Measurements from ENCODE around the gene DISP2.

DNA sequence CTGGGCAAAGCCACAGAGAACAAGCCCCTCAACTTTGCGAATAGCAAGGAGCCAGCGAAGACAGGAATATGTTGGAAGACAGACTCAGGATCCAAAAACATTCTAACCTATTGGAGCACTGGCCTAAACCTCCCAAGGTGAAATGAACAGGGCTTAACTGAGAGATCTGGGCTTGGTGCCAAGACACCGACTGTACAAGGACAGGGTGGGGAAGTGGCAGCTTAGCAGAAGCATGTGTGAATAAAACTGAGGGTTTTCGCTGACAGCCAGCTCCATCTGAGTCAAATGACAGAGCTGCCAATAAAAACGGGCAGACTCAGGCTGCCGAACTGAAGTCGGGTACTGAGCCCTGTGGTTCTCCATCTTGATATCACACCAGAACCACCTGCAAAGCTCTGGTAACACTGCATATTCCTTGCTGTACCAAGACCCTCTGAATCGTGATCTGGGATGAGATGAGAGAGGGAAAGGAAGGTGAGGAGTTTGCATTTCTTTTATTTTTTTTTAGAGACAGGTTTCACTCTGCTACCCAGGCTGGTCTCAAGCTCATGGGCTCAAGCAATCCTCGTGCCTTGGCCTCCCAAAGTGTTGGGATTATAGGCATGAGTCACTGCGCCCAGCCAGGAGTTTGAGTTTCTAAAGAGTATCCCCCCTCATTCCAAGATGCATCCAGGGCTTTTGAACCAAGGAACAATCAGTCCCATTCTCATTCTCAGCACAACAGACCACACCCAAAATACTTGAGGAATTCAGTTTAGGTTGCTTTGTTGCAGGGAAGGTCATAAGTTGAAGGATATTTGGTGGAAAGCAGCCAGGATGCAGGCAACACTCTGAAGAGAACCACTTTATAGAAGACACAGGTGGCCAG is 44.3 kb upstream of the DISP2 start:
- TF ChIP-seq, protein P1, sequence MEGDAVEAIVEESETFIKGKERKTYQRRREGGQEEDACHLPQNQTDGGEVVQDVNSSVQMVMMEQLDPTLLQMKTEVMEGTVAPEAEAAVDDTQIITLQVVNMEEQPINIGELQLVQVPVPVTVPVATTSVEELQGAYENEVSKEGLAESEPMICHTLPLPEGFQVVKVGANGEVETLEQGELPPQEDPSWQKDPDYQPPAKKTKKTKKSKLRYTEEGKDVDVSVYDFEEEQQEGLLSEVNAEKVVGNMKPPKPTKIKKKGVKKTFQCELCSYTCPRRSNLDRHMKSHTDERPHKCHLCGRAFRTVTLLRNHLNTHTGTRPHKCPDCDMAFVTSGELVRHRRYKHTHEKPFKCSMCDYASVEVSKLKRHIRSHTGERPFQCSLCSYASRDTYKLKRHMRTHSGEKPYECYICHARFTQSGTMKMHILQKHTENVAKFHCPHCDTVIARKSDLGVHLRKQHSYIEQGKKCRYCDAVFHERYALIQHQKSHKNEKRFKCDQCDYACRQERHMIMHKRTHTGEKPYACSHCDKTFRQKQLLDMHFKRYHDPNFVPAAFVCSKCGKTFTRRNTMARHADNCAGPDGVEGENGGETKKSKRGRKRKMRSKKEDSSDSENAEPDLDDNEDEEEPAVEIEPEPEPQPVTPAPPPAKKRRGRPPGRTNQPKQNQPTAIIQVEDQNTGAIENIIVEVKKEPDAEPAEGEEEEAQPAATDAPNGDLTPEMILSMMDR (IDR thresholded peaks at IDR 0.05; ENCODE audit: insufficient read depth, low read depth, low read length) = no peak
- no peak for TF ChIP-seq EZH2 (IDR thresholded peaks at IDR 0.05; ENCODE audit: insufficient read depth, low read length)
